SU-DHL-6 (cell line): ENCODE measurements around the gene DIPK1A.

ENCODE experiments used
- EZH2phosphoT487 ChIP-seq: fragments of 200-600 bp; sonication (generic), shearing (Covaris generic); conservative IDR thresholded peaks from 2 replicates; pipeline ENCODE4 v1.6.1; 2018; ENCODE audit warnings: mild to moderate bottlenecking, antibody characterized with exemption, low read length, moderate library complexity, mixed read lengths
- TF ChIP-seq, protein P1 (sequence below): fragments of 200-600 bp; sonication (generic); IDR thresholded peaks from one replicate; pipeline ENCODE4 v1.5.1; 2017; ENCODE audit warnings: antibody characterized with exemption, mild to moderate bottlenecking, low read length, moderate library complexity; ENCODE audit not compliant: insufficient read depth, poor library complexity, severe bottlenecking

DNA sequence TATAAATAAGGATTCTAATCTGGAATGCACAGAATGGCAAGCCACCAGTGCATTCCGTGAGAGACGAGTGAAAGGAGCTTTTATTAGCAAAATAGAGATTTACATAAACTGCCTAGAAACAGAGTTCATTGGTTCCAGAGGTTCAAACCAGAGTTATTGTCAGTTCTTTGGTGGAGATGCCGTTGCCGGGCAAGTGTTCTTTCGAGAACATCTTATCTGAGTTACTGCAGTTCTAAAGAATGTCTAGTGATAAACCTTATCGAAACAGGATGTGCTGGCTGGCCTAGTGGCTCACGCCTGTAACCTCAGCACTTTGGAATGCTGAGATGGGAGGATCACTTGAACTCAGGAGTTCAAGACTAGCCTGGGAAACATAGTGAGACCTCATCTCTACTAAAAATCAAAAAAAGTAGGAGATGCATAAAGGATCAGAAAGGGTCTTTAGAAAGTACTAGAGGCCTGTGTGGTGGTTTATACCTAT is 156.5 kb downstream of the DIPK1A start:
- TF ChIP-seq, protein P1, sequence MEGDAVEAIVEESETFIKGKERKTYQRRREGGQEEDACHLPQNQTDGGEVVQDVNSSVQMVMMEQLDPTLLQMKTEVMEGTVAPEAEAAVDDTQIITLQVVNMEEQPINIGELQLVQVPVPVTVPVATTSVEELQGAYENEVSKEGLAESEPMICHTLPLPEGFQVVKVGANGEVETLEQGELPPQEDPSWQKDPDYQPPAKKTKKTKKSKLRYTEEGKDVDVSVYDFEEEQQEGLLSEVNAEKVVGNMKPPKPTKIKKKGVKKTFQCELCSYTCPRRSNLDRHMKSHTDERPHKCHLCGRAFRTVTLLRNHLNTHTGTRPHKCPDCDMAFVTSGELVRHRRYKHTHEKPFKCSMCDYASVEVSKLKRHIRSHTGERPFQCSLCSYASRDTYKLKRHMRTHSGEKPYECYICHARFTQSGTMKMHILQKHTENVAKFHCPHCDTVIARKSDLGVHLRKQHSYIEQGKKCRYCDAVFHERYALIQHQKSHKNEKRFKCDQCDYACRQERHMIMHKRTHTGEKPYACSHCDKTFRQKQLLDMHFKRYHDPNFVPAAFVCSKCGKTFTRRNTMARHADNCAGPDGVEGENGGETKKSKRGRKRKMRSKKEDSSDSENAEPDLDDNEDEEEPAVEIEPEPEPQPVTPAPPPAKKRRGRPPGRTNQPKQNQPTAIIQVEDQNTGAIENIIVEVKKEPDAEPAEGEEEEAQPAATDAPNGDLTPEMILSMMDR: no peak
- no peak for TF ChIP-seq EZH2phosphoT487
